Measurements from ENCODE around the gene KLF17. TPM values are rescaled to one million over a fixed set of nuclear protein-coding genes. Genes with fewer than 3 reads are reported as not detected.

Gene KLF17
- total RNA-seq, 1 experiment from 2014 or later, result not detected

DNA sequence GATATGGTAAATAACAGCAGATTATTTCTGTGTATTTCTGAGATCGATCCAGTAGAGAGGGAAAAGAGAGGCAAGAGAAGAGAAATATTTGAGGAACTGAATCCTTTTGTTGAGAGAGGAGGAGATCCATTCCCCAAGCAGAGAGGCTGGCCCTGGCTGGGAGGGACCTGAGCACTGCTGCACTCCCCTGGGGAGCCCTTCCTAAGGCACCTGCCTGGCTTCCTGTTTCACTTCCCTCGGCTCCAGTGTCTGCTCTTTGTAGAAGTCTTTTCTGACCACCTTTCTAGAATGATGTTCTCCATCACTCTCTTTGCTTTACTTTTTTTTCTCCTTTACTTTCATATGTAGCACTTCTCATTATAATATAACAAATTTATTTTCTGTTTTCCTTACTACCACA, 45.1 kb upstream of the KLF17 start:
- Mint-ChIP-seq H3K27me3 (ENCODE audit: unreplicated experiment) (peaks cover 13% of the 10 kb centered on the region), H3K36me3 (ENCODE audit: insufficient read depth, unreplicated experiment) (no peaks in the 10 kb centered on the region), H3K27ac (ENCODE audit: unreplicated experiment) (no peak overlapping the region), H3K9me3 (ENCODE audit: low read depth, unreplicated experiment) (peaks cover 2% of the 10 kb centered on the region), H3K4me3 (ENCODE audit: low read depth, unreplicated experiment) (no peak overlapping the region), H3K4me1 (ENCODE audit: low read depth, unreplicated experiment) (peaks cover 10% of the 10 kb centered on the region)
- intact Hi-C loops (cut with micrococcal nuclease; ENCODE audit: unreplicated experiment), result no loop called here
- CTCF ChIA-PET, result no interaction called here
- TF ChIP-seq, protein P1, sequence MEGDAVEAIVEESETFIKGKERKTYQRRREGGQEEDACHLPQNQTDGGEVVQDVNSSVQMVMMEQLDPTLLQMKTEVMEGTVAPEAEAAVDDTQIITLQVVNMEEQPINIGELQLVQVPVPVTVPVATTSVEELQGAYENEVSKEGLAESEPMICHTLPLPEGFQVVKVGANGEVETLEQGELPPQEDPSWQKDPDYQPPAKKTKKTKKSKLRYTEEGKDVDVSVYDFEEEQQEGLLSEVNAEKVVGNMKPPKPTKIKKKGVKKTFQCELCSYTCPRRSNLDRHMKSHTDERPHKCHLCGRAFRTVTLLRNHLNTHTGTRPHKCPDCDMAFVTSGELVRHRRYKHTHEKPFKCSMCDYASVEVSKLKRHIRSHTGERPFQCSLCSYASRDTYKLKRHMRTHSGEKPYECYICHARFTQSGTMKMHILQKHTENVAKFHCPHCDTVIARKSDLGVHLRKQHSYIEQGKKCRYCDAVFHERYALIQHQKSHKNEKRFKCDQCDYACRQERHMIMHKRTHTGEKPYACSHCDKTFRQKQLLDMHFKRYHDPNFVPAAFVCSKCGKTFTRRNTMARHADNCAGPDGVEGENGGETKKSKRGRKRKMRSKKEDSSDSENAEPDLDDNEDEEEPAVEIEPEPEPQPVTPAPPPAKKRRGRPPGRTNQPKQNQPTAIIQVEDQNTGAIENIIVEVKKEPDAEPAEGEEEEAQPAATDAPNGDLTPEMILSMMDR (IDR thresholded peaks at IDR 0.05; ENCODE audit: unreplicated experiment), result no peak
- BruUV-seq (replicated peaks), result no TSS peak
- DNase-seq, result no peak

DNA sequence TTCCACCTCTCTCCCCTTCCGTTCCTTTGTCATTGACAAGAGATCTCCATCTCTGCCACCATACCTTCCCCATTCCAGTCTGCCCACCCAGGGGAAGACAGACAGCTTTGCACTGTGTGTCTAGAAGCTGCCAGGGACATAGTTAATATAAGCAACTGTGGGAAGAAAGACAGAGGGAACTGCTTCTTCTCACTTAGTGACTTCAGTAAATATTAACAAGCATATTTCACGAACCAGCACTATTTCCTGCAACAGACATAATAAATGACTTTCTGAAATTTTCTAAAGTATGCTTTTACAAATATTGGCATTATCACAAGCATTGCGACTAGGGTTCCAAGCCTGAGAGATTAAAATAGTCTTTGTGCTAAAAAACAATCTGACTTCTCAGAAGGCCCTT, 44.2 kb upstream of the KLF17 start:
- H3K27ac Mint-ChIP-seq (ENCODE audit: unreplicated experiment), result no peak overlapping the region
- H3K36me3 Mint-ChIP-seq (ENCODE audit: insufficient read depth, unreplicated experiment), result no peaks in the 10 kb centered on the region
- no peaks in the 10 kb centered on the region for H3K9me3 Mint-ChIP-seq (ENCODE audit: low read depth, unreplicated experiment)
- peaks cover 22% of the 10 kb centered on the region for H3K27me3 Mint-ChIP-seq (ENCODE audit: unreplicated experiment)
- no peak overlapping the region for H3K4me3 Mint-ChIP-seq (ENCODE audit: low read depth, unreplicated experiment)
- H3K4me1 Mint-ChIP-seq (ENCODE audit: low read depth, unreplicated experiment), result peaks cover 10% of the 10 kb centered on the region
- CTCF ChIA-PET, result interaction anchor here (0.7 kb wide), 1 partner anchor 19 kb away, joined by 3 read pairs; no protein-coding TSS in a partner anchor
- intact Hi-C loops (cut with micrococcal nuclease; ENCODE audit: unreplicated experiment), result no loop called here
- BruUV-seq (replicated peaks), result no TSS peak
- TF ChIP-seq, protein P1 (IDR thresholded peaks at IDR 0.05; ENCODE audit: unreplicated experiment), result no peak
- no peak for DNase-seq

DNA sequence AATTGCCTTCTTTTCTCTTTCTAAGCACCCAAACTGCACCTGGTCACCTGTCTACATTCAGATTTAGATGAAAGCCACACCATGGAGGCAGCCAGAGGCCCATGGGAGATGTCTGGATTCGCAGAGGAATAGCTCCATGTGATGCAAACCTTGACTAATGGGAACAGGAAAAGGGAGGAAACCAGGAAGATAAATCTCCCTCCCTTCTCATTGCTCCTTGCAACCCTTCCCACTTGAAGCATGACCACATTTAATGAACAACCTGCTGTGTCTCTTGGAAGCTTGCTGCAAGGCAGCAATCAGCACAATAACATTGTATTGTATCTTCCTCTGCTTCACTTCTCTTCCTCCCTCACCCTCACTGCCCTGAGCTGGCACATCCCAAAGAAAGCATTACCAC, 42.6 kb upstream of the KLF17 start:
- TF ChIP-seq, protein P1 (IDR thresholded peaks at IDR 0.05; ENCODE audit: unreplicated experiment), result no peak
- Mint-ChIP-seq H3K4me3 (ENCODE audit: low read depth, unreplicated experiment) (no peak overlapping the region), H3K27me3 (ENCODE audit: unreplicated experiment) (peaks cover 23% of the 10 kb centered on the region), H3K9me3 (ENCODE audit: low read depth, unreplicated experiment) (no peaks in the 10 kb centered on the region), H3K27ac (ENCODE audit: unreplicated experiment) (no peak overlapping the region), H3K4me1 (ENCODE audit: low read depth, unreplicated experiment) (peaks cover 10% of the 10 kb centered on the region), H3K36me3 (ENCODE audit: insufficient read depth, unreplicated experiment) (no peaks in the 10 kb centered on the region)
- CTCF ChIA-PET, result no interaction called here
- no TSS peak for BruUV-seq (replicated peaks)
- DNase-seq, result no peak
- intact Hi-C loops (cut with micrococcal nuclease; ENCODE audit: unreplicated experiment), result no loop called here

DNA sequence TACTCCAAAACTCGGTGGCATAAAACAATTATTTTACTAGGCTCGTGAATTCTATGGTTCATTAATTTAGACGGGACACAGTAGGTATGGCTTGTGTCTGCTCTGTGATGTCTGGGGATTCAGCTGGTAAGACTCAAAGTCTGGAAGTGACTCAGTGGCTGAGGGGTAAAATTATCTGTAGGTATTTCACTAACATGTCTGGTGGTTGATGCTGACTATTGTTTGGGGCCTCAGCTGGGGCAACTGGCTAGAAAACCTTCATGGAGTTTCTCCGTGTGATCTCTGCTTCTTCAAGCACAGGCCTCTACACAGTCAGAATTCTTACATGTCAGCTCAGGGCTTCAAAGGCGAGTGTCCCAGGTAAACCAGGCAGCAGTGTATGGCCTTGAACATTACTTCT, 41.2 kb upstream of the KLF17 start:
- intact Hi-C loops (cut with micrococcal nuclease; ENCODE audit: unreplicated experiment), result no loop called here
- H3K27me3 Mint-ChIP-seq (ENCODE audit: unreplicated experiment), result peaks cover 12% of the 10 kb centered on the region
- no TSS peak for BruUV-seq (replicated peaks)

More for the DNA sequence above, 41.2 kb upstream of the KLF17 start:
- no peaks in the 10 kb centered on the region for H3K4me1 Mint-ChIP-seq (ENCODE audit: low read depth, unreplicated experiment)
- no peak overlapping the region for H3K4me3 Mint-ChIP-seq (ENCODE audit: low read depth, unreplicated experiment)
- TF ChIP-seq, protein P1 (IDR thresholded peaks at IDR 0.05; ENCODE audit: unreplicated experiment), result no peak
- H3K27ac Mint-ChIP-seq (ENCODE audit: unreplicated experiment), result no peak overlapping the region
- H3K9me3 Mint-ChIP-seq (ENCODE audit: low read depth, unreplicated experiment), result no peaks in the 10 kb centered on the region
- DNase-seq, result no peak
- CTCF ChIA-PET, result interaction anchor here (0.6 kb wide), 1 partner anchor 493 kb away, joined by 5 read pairs; no protein-coding TSS in a partner anchor
- H3K36me3 Mint-ChIP-seq (ENCODE audit: insufficient read depth, unreplicated experiment), result no peaks in the 10 kb centered on the region

All from Calu3 (cell line).